Mucosa of stomach (tissue), 1 donor: ENCODE measurements around the gene SRM.
"Not testable (repeated sequence)": the region's sequence is repeated elsewhere in the genome, so short reads cannot be mapped to it uniquely, and the experiment has no call there.

Source experiments
- H3K27me3 ChIP-seq: one replicate; pipeline ENCODE4 v1.7.0; 2013; ENCODE audit warnings: mild to moderate bottlenecking, low read length; ENCODE audit not compliant: control insufficient read depth, insufficient read depth
- H3K36me3 ChIP-seq: one replicate; pipeline ENCODE4 v1.7.0; 2013; ENCODE audit warnings: low read length; ENCODE audit not compliant: control insufficient read depth, insufficient read depth
- H3K4me1 ChIP-seq: one replicate; pipeline ENCODE4 v1.7.0; 2013; ENCODE audit warnings: mild to moderate bottlenecking, low read length; ENCODE audit not compliant: control insufficient read depth, insufficient read depth
- H3K4me3 ChIP-seq: one replicate; pipeline ENCODE4 v1.7.0; 2013; ENCODE audit warnings: low read length
- H3K9ac ChIP-seq: one replicate; pipeline ENCODE4 v1.7.0; 2013; ENCODE audit warnings: mild to moderate bottlenecking, low read length, moderate library complexity
- H3K9me3 ChIP-seq: one replicate; pipeline ENCODE4 v1.7.0; 2013; ENCODE audit warnings: mild to moderate bottlenecking, low read length, moderate library complexity; ENCODE audit not compliant: control insufficient read depth
- donor health status: Pancreatic carcinoma.

SRM gene

GRCh38 chr1:11039351-11040104, 20.3 kb downstream of the SRM start:
- Histone ChIP-seq H3K4me3 (no peak overlapping the region), H3K9ac (no peak overlapping the region), H3K4me1 (no peaks in the 10 kb centered on the region), H3K27me3 (peaks cover 10% of the 10 kb centered on the region), H3K9me3 (no peaks in the 10 kb centered on the region), H3K36me3 (no peaks in the 10 kb centered on the region)

GRCh38 chr1:11037740-11038182, 22.1 kb downstream of the SRM start:
- no peaks in the 10 kb centered on the region for H3K9me3 ChIP-seq
- H3K4me1 ChIP-seq, result no peaks in the 10 kb centered on the region
- peaks cover 10% of the 10 kb centered on the region for H3K27me3 ChIP-seq
- no peaks in the 10 kb centered on the region for H3K36me3 ChIP-seq
- no peak overlapping the region for H3K4me3 ChIP-seq
- H3K9ac ChIP-seq, result no peak overlapping the region

GRCh38 chr1:11037019-11037739, 22.6 kb downstream of the SRM start:
- not testable (repeated sequence) for H3K9ac ChIP-seq, H3K9me3 ChIP-seq, H3K4me3 ChIP-seq, H3K27me3 ChIP-seq, H3K4me1 ChIP-seq, H3K36me3 ChIP-seq

GRCh38 chr1:11031624-11032262, 28.1 kb downstream of the SRM start:
- Histone ChIP-seq H3K27me3 (no peaks in the 10 kb centered on the region), H3K4me3 (no peak overlapping the region), H3K9me3 (no peaks in the 10 kb centered on the region), H3K36me3 (no peaks in the 10 kb centered on the region), H3K4me1 (no peaks in the 10 kb centered on the region), H3K9ac (no peak overlapping the region)

GRCh38 chr1:11030865-11031264, 29.0 kb downstream of the SRM start:
- Histone ChIP-seq H3K4me1 (no peaks in the 10 kb centered on the region), H3K4me3 (no peak overlapping the region), H3K27me3 (no peaks in the 10 kb centered on the region), H3K9ac (no peak overlapping the region), H3K36me3 (no peaks in the 10 kb centered on the region), H3K9me3 (no peaks in the 10 kb centered on the region)

- Histone ChIP-seq H3K4me3 (no peak overlapping the region), H3K27me3 (no peaks in the 10 kb centered on the region), H3K9me3 (no peaks in the 10 kb centered on the region), H3K9ac (no peak overlapping the region), H3K4me1 (no peaks in the 10 kb centered on the region), H3K36me3 (no peaks in the 10 kb centered on the region)
These were observed 31.8 kb downstream of the SRM start for GRCh38 chr1:11028018-11028417.

GRCh38 chr1:11027316-11027715, 32.5 kb downstream of the SRM start:
- Histone ChIP-seq H3K36me3 (peaks cover under 1% of the 10 kb centered on the region), H3K4me1 (no peaks in the 10 kb centered on the region), H3K9ac (no peak overlapping the region), H3K27me3 (no peaks in the 10 kb centered on the region), H3K4me3 (no peak overlapping the region), H3K9me3 (no peaks in the 10 kb centered on the region)

GRCh38 chr1:11026903-11027302, 32.9 kb downstream of the SRM start:
- Histone ChIP-seq H3K9me3 (no peaks in the 10 kb centered on the region), H3K4me3 (no peak overlapping the region), H3K36me3 (peaks cover 4% of the 10 kb centered on the region), H3K27me3 (no peaks in the 10 kb centered on the region), H3K4me1 (no peaks in the 10 kb centered on the region), H3K9ac (no peak overlapping the region)

- H3K9me3 ChIP-seq, result no peaks in the 10 kb centered on the region
- peaks cover 4% of the 10 kb centered on the region for H3K36me3 ChIP-seq
- H3K27me3 ChIP-seq, result no peaks in the 10 kb centered on the region
- H3K4me1 ChIP-seq, result no peaks in the 10 kb centered on the region
- H3K4me3 ChIP-seq, result no peak overlapping the region
- H3K9ac ChIP-seq, result no peak overlapping the region
These were observed 33.8 kb downstream of the SRM start for GRCh38 chr1:11026052-11026451.

- Histone ChIP-seq H3K4me1 (no peaks in the 10 kb centered on the region), H3K9ac (no peak overlapping the region), H3K9me3 (no peaks in the 10 kb centered on the region), H3K36me3 (peaks cover 4% of the 10 kb centered on the region), H3K4me3 (no peak overlapping the region), H3K27me3 (no peaks in the 10 kb centered on the region)
These were observed 34.2 kb downstream of the SRM start for GRCh38 chr1:11025618-11026017.

GRCh38 chr1:11024874-11025203, 35.0 kb downstream of the SRM start:
- Histone ChIP-seq H3K27me3 (no peaks in the 10 kb centered on the region), H3K4me1 (no peaks in the 10 kb centered on the region), H3K36me3 (peaks cover 9% of the 10 kb centered on the region), H3K4me3 (no peak overlapping the region), H3K9ac (no peak overlapping the region), H3K9me3 (no peaks in the 10 kb centered on the region)

- Histone ChIP-seq H3K27me3 (no peaks in the 10 kb centered on the region), H3K4me1 (no peaks in the 10 kb centered on the region), H3K4me3 (no peak overlapping the region), H3K9ac (no peak overlapping the region), H3K9me3 (no peaks in the 10 kb centered on the region), H3K36me3 (peaks cover 9% of the 10 kb centered on the region)
These were observed 35.5 kb downstream of the SRM start for GRCh38 chr1:11024154-11024873.
